Glutamatergic neuron (in vitro differentiated cells): ENCODE data around the gene TPRG1. TPM values are rescaled to one million over a fixed set of nuclear protein-coding genes. Genes with fewer than 3 reads are reported as not detected.
"Not testable (repeated sequence)": the region's sequence is repeated elsewhere in the genome, so short reads cannot be mapped to it uniquely, and the experiment has no call there.

Source experiments
- DNase-seq: peaks from one replicate; pipeline ENCODE4 v3.0.0; 2022
- H3K27ac Mint-ChIP-seq: one replicate; pipeline ENCODE4 v1.8.0; 2020; ENCODE audit warnings: mild to moderate bottlenecking, mixed read lengths, inconsistent platforms; ENCODE audit not compliant: unreplicated experiment
- H3K27me3 Mint-ChIP-seq: one replicate; pipeline ENCODE4 v1.8.0; 2020; ENCODE audit warnings: mild to moderate bottlenecking, moderate library complexity, mixed read lengths, inconsistent platforms; ENCODE audit not compliant: unreplicated experiment
- H3K36me3 Mint-ChIP-seq: one replicate; pipeline ENCODE4 v1.8.0; 2020; ENCODE audit warnings: mild to moderate bottlenecking, mixed read lengths, inconsistent platforms; ENCODE audit not compliant: unreplicated experiment
- H3K4me1 Mint-ChIP-seq: one replicate; pipeline ENCODE4 v1.8.0; 2020; ENCODE audit warnings: mild to moderate bottlenecking, low read depth, mixed read lengths, inconsistent platforms; ENCODE audit not compliant: unreplicated experiment
- H3K4me3 Mint-ChIP-seq: one replicate; pipeline ENCODE4 v1.8.0; 2020; ENCODE audit warnings: mild to moderate bottlenecking, mixed read lengths, inconsistent platforms; ENCODE audit not compliant: unreplicated experiment
- H3K9me3 Mint-ChIP-seq: one replicate; pipeline ENCODE4 v1.8.0; 2020; ENCODE audit warnings: mild to moderate bottlenecking, moderate library complexity, mixed read lengths, inconsistent platforms; ENCODE audit not compliant: unreplicated experiment
- CTCF ChIP-seq: fragments of 200-600 bp; sonication (generic); IDR thresholded peaks from one replicate; pipeline ENCODE4 v1.5.0; 2021; ENCODE audit not compliant: partially characterized antibody, unreplicated experiment
- total RNA-seq: library from RNA; stranded (reverse); fragmentation: NEBNext Ultra II Directional; extraction: Animal tissue kit (Norgen Biotek cat#: 25700); gene quantifications from one replicate; pipeline ENCODE4 v1.2.1, GENCODE V29; 2021; ENCODE audit not compliant: unreplicated experiment

The TPRG1 gene
- total RNA-seq, 1 donor from 2014 or later: 1.3 TPM

- no peak overlapping the region for H3K4me3 Mint-ChIP-seq
- no peaks in the 10 kb centered on the region for H3K36me3 Mint-ChIP-seq
- no peaks in the 10 kb centered on the region for H3K4me1 Mint-ChIP-seq
- H3K27me3 Mint-ChIP-seq: no peaks in the 10 kb centered on the region
- no peak for TF ChIP-seq CTCF
- H3K9me3 Mint-ChIP-seq: no peaks in the 10 kb centered on the region
- no peak overlapping the region for H3K27ac Mint-ChIP-seq
- no peak for DNase-seq
Measured at GRCh38 chr3:189322339-189322738, 150.6 kb downstream of the TPRG1 start.

GRCh38 chr3:189324538-189325138 is 152.9 kb downstream of the TPRG1 start:
- H3K36me3 Mint-ChIP-seq: no peaks in the 10 kb centered on the region
- no peaks in the 10 kb centered on the region for H3K27me3 Mint-ChIP-seq
- TF ChIP-seq CTCF: no peak
- DNase-seq: no peak
- no peaks in the 10 kb centered on the region for H3K4me1 Mint-ChIP-seq
- H3K27ac Mint-ChIP-seq: no peak overlapping the region
- H3K9me3 Mint-ChIP-seq: no peaks in the 10 kb centered on the region
- no peak overlapping the region for H3K4me3 Mint-ChIP-seq

- no peak overlapping the region for H3K27ac Mint-ChIP-seq
- H3K27me3 Mint-ChIP-seq: no peaks in the 10 kb centered on the region
- H3K4me1 Mint-ChIP-seq: no peaks in the 10 kb centered on the region
- no peak for TF ChIP-seq CTCF
- no peak for DNase-seq
- no peaks in the 10 kb centered on the region for H3K36me3 Mint-ChIP-seq
- no peak overlapping the region for H3K4me3 Mint-ChIP-seq
- no peaks in the 10 kb centered on the region for H3K9me3 Mint-ChIP-seq
Measured at GRCh38 chr3:189325454-189325853, 153.7 kb downstream of the TPRG1 start.

GRCh38 chr3:189329630-189330029 is 157.9 kb downstream of the TPRG1 start:
- H3K27ac Mint-ChIP-seq, H3K4me3 Mint-ChIP-seq: not testable (repeated sequence)

GRCh38 chr3:189330066-189330465 is 158.3 kb downstream of the TPRG1 start:
- no peak for TF ChIP-seq CTCF
- no peak overlapping the region for H3K27ac Mint-ChIP-seq
- no peak for DNase-seq
- no peaks in the 10 kb centered on the region for H3K4me1 Mint-ChIP-seq
- H3K27me3 Mint-ChIP-seq: peaks cover 1% of the 10 kb centered on the region
- no peaks in the 10 kb centered on the region for H3K9me3 Mint-ChIP-seq
- no peaks in the 10 kb centered on the region for H3K36me3 Mint-ChIP-seq
- H3K4me3 Mint-ChIP-seq: no peak overlapping the region

More at GRCh38 chr3:189329630-189330029, 157.9 kb downstream of the TPRG1 start:
- DNase-seq, H3K36me3 Mint-ChIP-seq, H3K9me3 Mint-ChIP-seq, H3K27me3 Mint-ChIP-seq, H3K4me1 Mint-ChIP-seq: not testable (repeated sequence)
